Vagina (tissue), 2 donors: ENCODE results near the gene DGLUCY.

Source experiments
- CTCF ChIP-seq, 3 experiments: fragments of 450-650 bp in 2 of 3; fragments of 200-600 bp in 1 of 3; sonication (generic) in 1 of 3; IDR thresholded peaks; one replicate each; pipeline ENCODE4 v1.5.1; 2017 to 2019; ENCODE audit warnings: antibody characterized with exemption in 3 of 3, mild to moderate bottlenecking in 2 of 3, moderate library complexity in 2 of 3
- POLR2A ChIP-seq, 2 donors: fragments of 450-650 bp; IDR thresholded peaks; one replicate each; pipeline ENCODE4 v1.6.1; 2017; ENCODE audit warnings: antibody characterized with exemption in 2 of 2, mild to moderate bottlenecking in 2 of 2, moderate library complexity in 2 of 2
- POLR2AphosphoS5 ChIP-seq, 2 donors: sonication (generic); formaldehyde crosslinking; IDR thresholded peaks; one replicate each; pipeline ENCODE4 v1.9.0; 2017; ENCODE audit warnings: antibody characterized with exemption in 2 of 2, mild to moderate bottlenecking in 2 of 2, low read depth in 1 of 2; ENCODE audit not compliant: insufficient read depth in 1 of 2

- TF ChIP-seq CTCF (IDR thresholded peaks at IDR 0.05) (no peak), POLR2A (IDR thresholded peaks at IDR 0.05) (no peak), POLR2AphosphoS5 (IDR thresholded peaks at IDR 0.05; ENCODE audit: insufficient read depth in 1 of 2, low read depth in 1 of 2) (no peak)
Observed at GRCh38 chr14:91145391-91146160, 31.7 kb downstream of the DGLUCY start.
